Uterus (tissue), 2 donors: ENCODE measurements around the gene SIM2.

Experiments used
- POLR2A ChIP-seq, 2 donors: fragments of 450-650 bp; IDR thresholded peaks; one replicate each; pipeline ENCODE4 v1.6.1; 2016; ENCODE audit warnings: antibody characterized with exemption in 2 of 2, mild to moderate bottlenecking in 1 of 2, moderate library complexity in 1 of 2
- TF ChIP-seq, protein P1 (sequence below), 4 experiments: fragments of 200-600 bp in 2 of 4; fragments of 450-650 bp in 2 of 4; sonication (generic) in 2 of 4; IDR thresholded peaks; one replicate each; pipeline ENCODE4 v1.5.1; 2016 to 2019; ENCODE audit warnings: antibody characterized with exemption in 4 of 4, mild to moderate bottlenecking in 2 of 4, moderate library complexity in 1 of 4

DNA sequence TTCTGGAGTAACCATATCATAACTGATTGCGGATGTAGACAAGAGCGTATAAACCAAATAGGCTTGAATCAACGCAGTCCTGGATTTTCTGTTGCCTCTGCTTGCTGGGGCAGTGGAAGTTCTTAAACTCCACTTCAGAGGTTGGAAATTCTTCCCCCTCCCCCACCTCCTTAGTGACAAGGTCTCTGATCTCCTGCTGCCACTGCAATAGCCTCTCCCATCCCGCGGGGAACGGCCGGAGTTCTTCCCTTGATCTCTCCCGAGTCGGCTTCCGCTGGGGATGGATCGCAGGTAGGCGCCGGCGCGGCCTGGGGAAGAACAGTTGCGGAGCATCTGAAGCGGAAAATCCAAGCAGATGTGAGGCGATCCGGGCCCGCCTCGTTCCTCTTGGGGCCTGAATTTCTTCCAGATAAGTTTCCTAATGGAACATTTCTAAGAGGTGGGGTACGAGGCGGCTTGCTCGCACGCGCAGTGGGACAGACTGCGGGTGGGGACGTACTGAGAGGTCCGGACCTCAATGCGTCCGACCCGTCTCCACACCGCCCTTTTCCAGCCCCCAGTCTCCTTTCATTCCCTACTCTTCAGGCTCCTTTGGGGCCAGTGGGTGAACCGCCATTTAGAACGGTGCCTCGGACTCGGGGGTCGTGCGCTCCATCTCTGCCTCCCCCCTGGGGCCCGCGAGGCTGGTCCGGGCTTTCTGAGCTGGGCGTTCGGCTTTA is 3.1 kb upstream of the SIM2 start:
- TF ChIP-seq, protein P1, sequence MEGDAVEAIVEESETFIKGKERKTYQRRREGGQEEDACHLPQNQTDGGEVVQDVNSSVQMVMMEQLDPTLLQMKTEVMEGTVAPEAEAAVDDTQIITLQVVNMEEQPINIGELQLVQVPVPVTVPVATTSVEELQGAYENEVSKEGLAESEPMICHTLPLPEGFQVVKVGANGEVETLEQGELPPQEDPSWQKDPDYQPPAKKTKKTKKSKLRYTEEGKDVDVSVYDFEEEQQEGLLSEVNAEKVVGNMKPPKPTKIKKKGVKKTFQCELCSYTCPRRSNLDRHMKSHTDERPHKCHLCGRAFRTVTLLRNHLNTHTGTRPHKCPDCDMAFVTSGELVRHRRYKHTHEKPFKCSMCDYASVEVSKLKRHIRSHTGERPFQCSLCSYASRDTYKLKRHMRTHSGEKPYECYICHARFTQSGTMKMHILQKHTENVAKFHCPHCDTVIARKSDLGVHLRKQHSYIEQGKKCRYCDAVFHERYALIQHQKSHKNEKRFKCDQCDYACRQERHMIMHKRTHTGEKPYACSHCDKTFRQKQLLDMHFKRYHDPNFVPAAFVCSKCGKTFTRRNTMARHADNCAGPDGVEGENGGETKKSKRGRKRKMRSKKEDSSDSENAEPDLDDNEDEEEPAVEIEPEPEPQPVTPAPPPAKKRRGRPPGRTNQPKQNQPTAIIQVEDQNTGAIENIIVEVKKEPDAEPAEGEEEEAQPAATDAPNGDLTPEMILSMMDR (IDR thresholded peaks at IDR 0.05), result no peak
- no peak for TF ChIP-seq POLR2A (IDR thresholded peaks at IDR 0.05)
